ENCODE results near the gene MED14.

Gene MED14

DNA sequence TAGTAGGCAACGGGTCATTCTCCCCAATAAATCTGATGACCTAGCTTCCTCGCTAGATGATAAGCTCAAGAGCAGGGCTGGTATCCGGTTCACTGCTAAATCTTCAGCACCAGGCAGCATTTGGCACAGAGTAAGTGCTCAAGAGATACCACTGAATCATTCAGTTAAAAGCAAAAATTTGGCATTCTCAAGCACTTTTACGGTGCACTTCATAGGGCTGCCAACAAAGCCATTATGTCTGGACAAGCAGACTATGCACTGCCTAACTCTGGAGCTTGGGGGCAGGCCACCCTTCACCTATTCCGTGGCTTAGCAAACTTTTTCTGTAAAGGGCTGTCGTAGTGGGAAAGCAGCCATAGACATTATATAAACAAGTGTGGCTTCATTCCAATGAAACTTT, 64.2 kb downstream of the MED14 start:
- H3K4me1 ChIP-seq (ENCODE audit: control insufficient read depth, low read depth, low read length) = no peaks in the 10 kb centered on the region
- no peak overlapping the region for H3K23ac ChIP-seq (ENCODE audit: low read length)
- no peak for DNase-seq
- no peak overlapping the region for H3K4me3 ChIP-seq (ENCODE audit: low read length)
- no peak overlapping the region for H2BK120ac ChIP-seq (ENCODE audit: low read depth, low read length)
- H3K36me3 ChIP-seq (ENCODE audit: control insufficient read depth, insufficient read depth, low read length) = no peaks in the 10 kb centered on the region
- no peak overlapping the region for H3K18ac ChIP-seq (ENCODE audit: low read length)
- no peak overlapping the region for H4K8ac ChIP-seq (ENCODE audit: low read depth, low read length)
- H3K4ac ChIP-seq (ENCODE audit: low read depth, low read length) = no peak overlapping the region
- H2AK5ac ChIP-seq (ENCODE audit: low read length) = no peak overlapping the region
- H3K27ac ChIP-seq (ENCODE audit: low read depth, low read length) = no peak overlapping the region
- H3K79me2 ChIP-seq (ENCODE audit: control insufficient read depth, insufficient read depth, low read length) = no peaks in the 10 kb centered on the region
- H2BK5ac ChIP-seq (ENCODE audit: low read length) = no peak overlapping the region
- H3K9ac ChIP-seq (ENCODE audit: low read length) = no peak overlapping the region
- no peak overlapping the region for H3K56ac ChIP-seq (ENCODE audit: low read length)
- H2BK15ac ChIP-seq (replicated peaks; ENCODE audit: low read depth) = no peak overlapping the region
- no peaks in the 10 kb centered on the region for H3K27me3 ChIP-seq (ENCODE audit: insufficient read depth, low read length, poor library complexity)
- H4K5ac ChIP-seq (ENCODE audit: low read length) = no peak overlapping the region
- no peaks in the 10 kb centered on the region for H3K79me1 ChIP-seq (ENCODE audit: low read length)
- no peak overlapping the region for H3K4me2 ChIP-seq (ENCODE audit: low read length)
- no CpG with 5 or more reads among the region's 6 CpGs for WGBS (ENCODE audit: extremely low coverage, insufficient coverage, low lambda C conversion rate)

DNA sequence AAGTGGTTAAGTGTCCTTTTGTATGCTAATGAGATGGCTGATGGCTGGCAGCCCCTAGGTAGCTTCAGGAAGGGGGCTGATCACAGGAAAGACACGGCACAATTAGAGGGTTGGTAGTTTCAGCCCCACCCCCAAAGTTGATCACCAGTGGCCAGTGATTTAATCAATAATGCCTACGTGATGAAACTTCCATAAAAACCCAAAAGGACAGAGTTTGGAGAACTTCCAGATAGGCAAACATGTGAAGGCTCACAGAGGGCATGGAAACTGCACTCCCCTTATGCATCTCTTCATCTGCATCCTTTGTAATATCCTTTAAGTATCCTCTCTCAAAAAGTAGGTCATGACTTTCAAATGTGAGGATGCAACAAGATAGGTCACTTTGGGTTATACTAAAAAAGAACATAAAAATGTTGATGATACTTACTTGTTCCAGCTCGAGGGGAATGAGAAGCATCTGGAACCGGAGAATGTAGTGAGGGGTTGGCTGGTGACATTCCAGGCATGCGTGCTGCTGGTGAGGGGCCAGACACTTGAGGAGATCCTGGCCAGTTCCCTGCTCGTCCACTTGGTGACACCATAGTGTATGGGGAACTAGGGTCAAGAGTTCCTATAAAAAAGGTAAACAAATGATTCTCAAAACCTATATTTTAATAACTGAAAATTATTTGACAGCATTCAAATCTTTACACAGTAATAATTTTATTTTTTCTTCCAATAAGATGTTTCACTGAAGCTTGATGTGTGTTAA, 71.3 kb downstream of the MED14 start:
- no peaks in the 10 kb centered on the region for H3K79me1 ChIP-seq (ENCODE audit: low read length)
- no peak overlapping the region for H2BK120ac ChIP-seq (ENCODE audit: low read depth, low read length)
- H4K5ac ChIP-seq (ENCODE audit: low read length) = no peak overlapping the region
- H2AK5ac ChIP-seq (ENCODE audit: low read length) = no peak overlapping the region
- no peak overlapping the region for H3K56ac ChIP-seq (ENCODE audit: low read length)
- H2BK5ac ChIP-seq (ENCODE audit: low read length) = no peak overlapping the region
- no peak overlapping the region for H3K9ac ChIP-seq (ENCODE audit: low read length)
- no peak overlapping the region for H3K27ac ChIP-seq (ENCODE audit: low read depth, low read length)
- no CpG with 5 or more reads among the region's 6 CpGs for WGBS (ENCODE audit: extremely low coverage, insufficient coverage, low lambda C conversion rate)
- H3K4ac ChIP-seq (ENCODE audit: low read depth, low read length) = no peak overlapping the region
- H3K4me1 ChIP-seq (ENCODE audit: control insufficient read depth, low read depth, low read length) = no peaks in the 10 kb centered on the region
- no peak overlapping the region for H3K23ac ChIP-seq (ENCODE audit: low read length)
- no peak overlapping the region for H2BK15ac ChIP-seq (replicated peaks; ENCODE audit: low read depth)
- H3K79me2 ChIP-seq (ENCODE audit: control insufficient read depth, insufficient read depth, low read length) = no peaks in the 10 kb centered on the region
- H3K4me3 ChIP-seq (ENCODE audit: low read length) = no peak overlapping the region
- H3K36me3 ChIP-seq (ENCODE audit: control insufficient read depth, insufficient read depth, low read length) = no peaks in the 10 kb centered on the region
- H4K8ac ChIP-seq (ENCODE audit: low read depth, low read length) = no peak overlapping the region
- H3K27me3 ChIP-seq (ENCODE audit: insufficient read depth, low read length, poor library complexity) = no peaks in the 10 kb centered on the region
- no peak overlapping the region for H3K4me2 ChIP-seq (ENCODE audit: low read length)
- H3K18ac ChIP-seq (ENCODE audit: low read length) = no peak overlapping the region
- peak; percentile 78 for DNase-seq

DNA sequence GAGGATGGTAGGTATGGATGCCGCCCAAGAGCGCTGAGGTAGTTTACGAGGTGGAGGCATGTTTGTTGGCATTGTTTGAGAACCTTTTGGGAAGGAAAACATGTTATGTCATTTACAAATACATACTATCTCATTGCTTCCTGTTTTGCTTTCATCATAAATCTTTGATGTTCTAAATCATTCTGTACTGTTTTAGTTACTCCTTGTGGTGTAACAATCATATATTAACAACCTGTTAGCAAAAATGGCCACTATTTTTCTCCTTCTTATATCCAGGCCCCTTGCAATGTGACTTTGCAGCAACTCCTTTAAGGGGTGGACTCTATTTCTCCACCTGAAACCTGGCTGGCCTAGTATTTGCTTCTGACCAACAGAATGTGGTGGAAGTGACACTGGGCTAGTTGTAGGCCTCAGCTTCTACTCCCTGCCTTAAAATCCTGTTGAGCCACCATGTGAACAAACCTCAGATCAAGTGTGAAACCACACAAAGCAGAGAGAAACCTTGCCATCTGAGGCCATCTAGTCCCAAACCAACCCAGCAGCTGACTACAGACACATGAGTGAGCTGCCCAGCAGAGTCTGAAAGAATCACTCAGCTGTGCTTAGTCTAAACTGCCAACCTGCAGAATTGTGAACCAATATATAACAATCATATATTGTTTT, 72.1 kb downstream of the MED14 start:
- Histone ChIP-seq H3K56ac (ENCODE audit: low read length) (no peak overlapping the region), H3K9ac (ENCODE audit: low read length) (no peak overlapping the region), H3K79me2 (ENCODE audit: control insufficient read depth, insufficient read depth, low read length) (no peaks in the 10 kb centered on the region), H3K4me1 (ENCODE audit: control insufficient read depth, low read depth, low read length) (no peaks in the 10 kb centered on the region), H3K36me3 (ENCODE audit: control insufficient read depth, insufficient read depth, low read length) (no peaks in the 10 kb centered on the region), H3K23ac (ENCODE audit: low read length) (no peak overlapping the region), H4K8ac (ENCODE audit: low read depth, low read length) (no peak overlapping the region), H3K18ac (ENCODE audit: low read length) (no peak overlapping the region), H3K4ac (ENCODE audit: low read depth, low read length) (no peak overlapping the region), H4K5ac (ENCODE audit: low read length) (no peak overlapping the region), H3K27me3 (ENCODE audit: insufficient read depth, low read length, poor library complexity) (no peaks in the 10 kb centered on the region), H3K4me3 (ENCODE audit: low read length) (no peak overlapping the region), H2BK120ac (ENCODE audit: low read depth, low read length) (no peak overlapping the region), H2AK5ac (ENCODE audit: low read length) (no peak overlapping the region), H3K4me2 (ENCODE audit: low read length) (no peak overlapping the region), H2BK5ac (ENCODE audit: low read length) (no peak overlapping the region), H2BK15ac (replicated peaks; ENCODE audit: low read depth) (no peak overlapping the region), H3K79me1 (ENCODE audit: low read length) (no peaks in the 10 kb centered on the region), H3K27ac (ENCODE audit: low read depth, low read length) (no peak overlapping the region)
- WGBS (ENCODE audit: extremely low coverage, insufficient coverage, low lambda C conversion rate) = no CpG with 5 or more reads among the region's 3 CpGs
- no peak for DNase-seq

DNA sequence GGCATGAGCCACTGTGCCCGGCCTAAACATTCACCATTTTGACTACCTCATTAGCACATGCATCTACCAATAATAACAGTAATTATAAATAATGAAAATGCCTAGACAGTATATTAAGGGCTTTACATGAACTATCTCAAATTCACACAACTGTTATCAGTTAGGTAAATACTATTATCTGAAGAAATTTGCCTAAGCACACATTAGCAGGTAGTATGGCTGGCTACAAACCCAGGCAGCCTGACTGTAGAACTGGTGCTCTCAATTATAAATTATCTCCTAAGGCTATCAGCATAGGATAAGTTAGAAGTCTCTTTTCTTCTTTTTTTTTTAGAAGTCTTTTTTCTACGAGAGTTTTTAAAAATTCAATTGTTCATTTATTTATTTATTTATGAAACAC, 73.9 kb downstream of the MED14 start:
- no peak for DNase-seq
- Histone ChIP-seq H3K27me3 (ENCODE audit: insufficient read depth, low read length, poor library complexity) (no peaks in the 10 kb centered on the region), H3K4me2 (ENCODE audit: low read length) (no peak overlapping the region), H4K5ac (ENCODE audit: low read length) (no peak overlapping the region), H3K9ac (ENCODE audit: low read length) (no peak overlapping the region), H2BK5ac (ENCODE audit: low read length) (no peak overlapping the region), H3K27ac (ENCODE audit: low read depth, low read length) (no peak overlapping the region), H3K56ac (ENCODE audit: low read length) (no peak overlapping the region), H3K79me2 (ENCODE audit: control insufficient read depth, insufficient read depth, low read length) (no peaks in the 10 kb centered on the region), H3K4ac (ENCODE audit: low read depth, low read length) (no peak overlapping the region), H3K18ac (ENCODE audit: low read length) (no peak overlapping the region), H3K4me1 (ENCODE audit: control insufficient read depth, low read depth, low read length) (no peaks in the 10 kb centered on the region), H4K8ac (ENCODE audit: low read depth, low read length) (no peak overlapping the region), H3K4me3 (ENCODE audit: low read length) (no peak overlapping the region), H3K79me1 (ENCODE audit: low read length) (no peaks in the 10 kb centered on the region), H2BK15ac (replicated peaks; ENCODE audit: low read depth) (no peak overlapping the region), H3K23ac (ENCODE audit: low read length) (no peak overlapping the region), H3K36me3 (ENCODE audit: control insufficient read depth, insufficient read depth, low read length) (no peaks in the 10 kb centered on the region), H2BK120ac (ENCODE audit: low read depth, low read length) (no peak overlapping the region), H2AK5ac (ENCODE audit: low read length) (no peak overlapping the region)
- no CpG with 5 or more reads among the region's 2 CpGs for WGBS (ENCODE audit: extremely low coverage, insufficient coverage, low lambda C conversion rate)

DNA sequence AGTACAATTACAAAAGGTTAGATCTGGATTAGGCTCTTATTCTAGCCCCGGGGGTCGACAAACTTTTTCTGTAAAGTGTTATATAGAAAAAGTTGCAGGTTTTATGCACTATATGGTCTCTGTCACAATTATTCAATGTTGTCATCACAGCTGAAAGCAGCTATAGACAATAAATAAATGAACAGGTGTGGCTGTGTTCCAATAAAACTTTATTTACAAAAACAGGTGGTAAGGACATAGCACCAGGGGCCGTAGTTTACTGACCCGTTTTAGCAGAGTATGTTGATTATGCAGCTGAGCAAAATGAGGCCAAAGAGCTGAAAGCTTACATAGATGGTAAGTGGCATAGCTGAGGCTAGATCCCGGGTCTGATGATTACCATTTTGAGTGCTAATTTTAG, 75.0 kb downstream of the MED14 start:
- Histone ChIP-seq H3K4me1 (ENCODE audit: control insufficient read depth, low read depth, low read length) (no peaks in the 10 kb centered on the region), H4K8ac (ENCODE audit: low read depth, low read length) (no peak overlapping the region), H4K5ac (ENCODE audit: low read length) (no peak overlapping the region), H3K18ac (ENCODE audit: low read length) (no peak overlapping the region), H3K4me3 (ENCODE audit: low read length) (no peak overlapping the region), H3K56ac (ENCODE audit: low read length) (no peak overlapping the region), H3K27ac (ENCODE audit: low read depth, low read length) (no peak overlapping the region), H2BK5ac (ENCODE audit: low read length) (no peak overlapping the region), H2AK5ac (ENCODE audit: low read length) (no peak overlapping the region), H3K79me2 (ENCODE audit: control insufficient read depth, insufficient read depth, low read length) (no peaks in the 10 kb centered on the region), H3K79me1 (ENCODE audit: low read length) (no peaks in the 10 kb centered on the region), H3K4me2 (ENCODE audit: low read length) (no peak overlapping the region), H3K4ac (ENCODE audit: low read depth, low read length) (no peak overlapping the region), H3K23ac (ENCODE audit: low read length) (no peak overlapping the region), H3K36me3 (ENCODE audit: control insufficient read depth, insufficient read depth, low read length) (no peaks in the 10 kb centered on the region), H2BK15ac (replicated peaks; ENCODE audit: low read depth) (no peak overlapping the region), H3K9ac (ENCODE audit: low read length) (no peak overlapping the region), H2BK120ac (ENCODE audit: low read depth, low read length) (no peak overlapping the region), H3K27me3 (ENCODE audit: insufficient read depth, low read length, poor library complexity) (no peaks in the 10 kb centered on the region)
- no CpG with 5 or more reads among the region's 5 CpGs for WGBS (ENCODE audit: extremely low coverage, insufficient coverage, low lambda C conversion rate)
- no peak for DNase-seq

All from mesendoderm (in vitro differentiated cells).